NCI-H748 treated with DMSO at 0.1 percent for 48 hours (cell line): ENCODE results near the gene UNC5B.

Experiments
- DNase-seq: peaks from one replicate; lab custom pipeline; 2025; lab: John Stamatoyannopoulos, UW

UNC5B gene

GRCh38 chr10:71255550-71255807, 43.1 kb downstream of the UNC5B start:
- no peak for DNase-seq

DNA sequence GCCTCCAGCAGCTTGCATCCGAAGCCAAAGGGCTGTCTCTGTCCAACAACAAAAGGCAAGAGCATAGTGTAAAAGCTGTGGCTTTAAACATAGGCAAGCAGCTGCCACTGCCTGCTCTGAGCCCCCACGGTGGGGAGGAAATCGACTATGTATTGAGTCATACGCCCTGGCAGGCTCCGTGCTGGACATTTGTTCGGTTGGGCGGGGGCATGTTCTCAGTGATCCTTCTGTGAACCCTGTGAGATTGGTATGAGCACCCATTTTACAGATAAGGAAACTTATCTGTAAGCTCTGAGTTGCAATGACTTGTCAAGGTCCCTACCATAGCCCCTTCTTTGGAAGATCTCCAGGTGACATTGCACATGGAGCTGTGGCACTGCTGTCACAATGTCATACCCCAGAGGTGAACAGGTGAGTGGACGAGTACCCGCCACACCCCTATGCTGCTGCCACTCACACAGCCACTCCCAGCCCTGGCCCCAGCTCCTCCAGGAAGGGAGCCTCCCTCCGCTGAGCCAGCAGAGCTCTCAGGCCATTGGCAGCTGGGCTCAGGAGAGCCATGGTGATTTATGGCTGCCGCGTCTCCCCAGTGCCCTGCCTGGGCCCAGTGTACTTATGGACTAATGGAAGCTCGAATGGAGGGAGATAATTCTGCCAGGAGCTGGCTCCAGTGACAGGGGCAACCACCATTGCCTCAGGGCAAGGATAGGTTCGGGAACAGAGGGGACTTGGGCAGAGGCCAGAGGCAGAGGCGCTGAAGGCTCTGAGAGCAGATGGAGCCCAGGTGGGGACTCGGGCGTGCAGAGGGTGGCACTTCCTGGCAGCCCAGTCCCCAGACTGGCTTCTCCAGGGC, 43.7 kb downstream of the UNC5B start:
- no peak for DNase-seq

DNA sequence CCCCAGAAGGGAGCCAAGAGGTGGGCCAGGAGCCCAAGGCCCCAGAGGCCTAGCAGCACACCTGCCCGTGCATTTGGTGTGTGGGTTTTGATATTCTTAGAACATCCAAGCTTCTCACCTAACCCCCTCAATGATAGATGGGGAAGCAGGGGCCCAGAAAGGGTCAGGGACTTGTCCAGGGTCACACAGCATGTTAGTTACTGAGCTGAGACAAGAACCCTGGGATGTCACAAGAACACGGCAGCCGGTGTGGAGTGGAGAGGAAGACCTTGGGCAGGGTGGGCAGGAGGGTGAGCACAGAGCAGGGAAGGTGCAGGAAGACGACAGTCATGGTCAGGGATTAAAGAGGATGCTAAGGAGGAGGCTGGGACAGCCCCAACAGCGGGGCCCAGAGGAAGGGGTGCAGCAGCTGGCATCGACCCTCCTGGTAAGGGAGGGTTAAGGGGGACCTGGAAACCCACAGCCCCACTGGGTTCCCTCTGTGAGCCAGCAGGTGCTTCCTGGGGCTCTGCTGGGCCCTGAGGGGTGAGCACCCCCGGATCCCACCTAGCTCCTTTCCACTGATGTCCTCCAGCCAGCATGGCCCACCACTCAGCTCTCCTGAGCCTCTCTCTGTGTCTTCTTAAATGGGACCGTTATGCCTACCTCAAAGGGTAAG, 44.4 kb downstream of the UNC5B start:
- no peak for DNase-seq

DNA sequence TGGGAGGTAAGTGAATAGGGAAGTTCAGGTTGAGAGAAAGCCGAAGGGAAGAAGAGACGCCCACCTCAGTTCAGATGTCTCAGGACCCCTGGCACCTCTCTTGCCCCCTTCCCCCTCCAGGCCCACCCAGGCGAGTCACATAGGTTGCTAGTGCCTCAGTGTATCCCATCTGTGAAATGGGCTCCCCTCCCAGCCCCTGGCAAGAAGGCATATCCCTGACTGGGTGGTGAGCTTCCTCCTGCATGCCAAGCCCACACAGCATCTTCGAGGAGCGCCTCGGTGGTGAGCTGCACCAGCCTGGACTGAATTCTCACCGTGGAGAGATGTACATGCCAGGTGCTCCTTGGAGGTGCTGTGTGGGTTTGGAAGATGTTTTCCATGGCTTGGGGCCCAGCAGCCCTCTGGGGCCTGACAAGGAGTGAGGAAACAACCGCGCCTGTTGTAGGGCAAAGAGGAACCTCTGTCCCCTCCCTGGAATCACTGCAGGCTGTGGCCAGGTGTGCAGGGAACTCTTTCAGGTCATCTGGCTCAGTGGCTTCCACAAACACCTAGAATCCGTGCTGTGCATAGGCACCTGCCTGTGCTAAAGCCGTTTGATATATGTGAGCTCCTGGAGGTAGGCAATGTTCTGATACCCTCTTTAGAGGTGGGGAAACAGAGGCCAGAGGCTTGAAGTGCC, 45.1 kb downstream of the UNC5B start:
- DNase-seq = no peak

GRCh38 chr10:71258046-71258445, 45.7 kb downstream of the UNC5B start:
- DNase-seq = no peak

GRCh38 chr10:71258446-71259145, 46.2 kb downstream of the UNC5B start:
- DNase-seq = no peak

- no peak for DNase-seq
Observed at GRCh38 chr10:71259282-71259681, 46.9 kb downstream of the UNC5B start.

DNA sequence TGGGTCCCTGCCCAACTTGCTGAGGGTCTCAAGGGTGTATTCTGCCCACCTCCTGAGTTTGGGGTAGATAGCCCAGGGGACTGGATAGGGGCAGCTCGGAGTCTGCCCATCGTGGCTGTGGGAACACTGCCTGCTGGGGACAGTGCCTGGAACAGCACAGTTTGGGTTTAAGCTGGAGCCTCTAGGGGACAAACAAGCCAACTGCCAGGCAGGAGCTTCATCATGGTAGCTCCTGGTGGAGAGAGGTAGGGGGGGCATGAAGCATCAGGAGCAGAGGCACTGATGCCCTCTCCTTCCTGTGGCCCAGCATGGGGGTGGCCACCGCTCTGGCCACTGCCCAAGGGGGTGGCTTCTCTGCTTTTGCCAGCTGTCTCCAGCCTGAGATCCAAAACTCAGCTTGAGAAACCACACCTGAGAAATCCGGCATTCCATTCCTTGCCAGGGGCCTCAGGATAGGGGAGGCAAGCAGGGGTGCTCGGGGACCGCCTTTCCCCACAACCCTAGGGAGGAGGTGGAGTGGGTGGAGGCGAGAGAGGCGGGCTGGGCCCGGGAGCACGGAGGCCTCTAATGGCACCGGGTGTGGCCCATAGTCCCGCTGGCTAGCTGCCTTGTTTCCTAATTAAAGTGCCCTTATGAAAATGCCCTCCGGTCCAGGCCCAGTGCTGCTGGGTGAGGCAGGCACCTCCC, 47.6 kb downstream of the UNC5B start:
- no peak for DNase-seq

- no peak for DNase-seq
Observed at GRCh38 chr10:71260622-71261325, 48.4 kb downstream of the UNC5B start.

DNA sequence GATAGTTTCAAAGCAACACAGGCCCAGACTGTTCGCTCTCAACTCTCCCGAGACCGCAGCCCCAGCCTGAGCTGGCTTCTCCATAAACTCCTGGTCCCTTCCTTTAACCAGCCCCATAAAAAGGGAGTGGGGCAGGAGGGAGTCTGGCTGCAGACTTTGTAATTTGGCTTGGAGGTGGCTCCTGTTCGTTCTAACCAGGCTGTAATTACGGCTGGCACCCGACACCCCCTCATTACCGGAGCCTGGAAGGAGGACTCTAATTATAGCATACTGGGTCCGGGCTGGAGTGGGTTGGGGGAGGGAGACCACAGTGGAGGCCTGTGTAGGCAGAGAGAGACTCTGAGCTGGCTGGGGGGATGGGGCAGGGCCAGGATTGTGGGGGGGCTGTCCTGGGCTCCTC, 49.7 kb downstream of the UNC5B start:
- no peak for DNase-seq

DNA sequence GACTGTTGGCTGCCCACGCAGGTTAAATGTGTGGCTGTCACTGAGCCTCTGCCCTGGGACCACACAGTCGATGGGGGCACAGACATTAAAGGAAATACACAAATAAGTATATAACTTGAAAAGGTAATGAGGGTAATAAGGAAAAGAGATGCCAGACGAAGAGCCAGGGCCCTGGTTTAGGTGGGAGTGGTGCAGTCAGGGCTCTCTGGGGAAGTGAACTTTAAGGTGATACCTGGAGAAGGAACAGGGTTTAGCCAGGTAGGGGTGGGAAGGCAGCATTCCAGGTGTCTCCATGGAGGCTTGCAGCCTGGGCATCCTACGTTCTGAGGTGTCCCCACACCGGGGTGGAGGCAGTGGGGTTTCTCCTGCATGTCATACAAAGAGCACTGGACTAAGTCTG, 50.4 kb downstream of the UNC5B start:
- DNase-seq = no peak

GRCh38 chr10:71263376-71263775, 51.0 kb downstream of the UNC5B start:
- DNase-seq = no peak

GRCh38 chr10:71264345-71265200, 52.2 kb downstream of the UNC5B start:
- DNase-seq = no peak

DNA sequence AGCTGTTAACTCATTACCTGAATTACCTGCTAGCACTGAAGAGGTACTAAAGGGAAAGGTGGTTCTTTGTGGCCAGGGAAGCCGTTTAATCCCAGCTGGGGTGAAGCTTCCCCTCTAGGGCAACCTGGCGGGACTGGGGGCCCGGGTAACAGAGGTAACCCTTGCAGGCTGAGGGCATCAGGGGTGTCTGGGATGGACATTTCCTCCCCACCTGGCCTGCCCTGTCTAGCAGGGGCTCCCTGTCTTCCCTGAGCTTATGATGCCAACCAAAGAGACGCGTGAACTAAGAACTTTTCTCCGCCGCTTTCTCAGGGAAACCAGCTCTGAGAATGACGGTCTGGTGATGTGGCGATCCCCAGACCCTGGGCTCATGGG, 52.8 kb downstream of the UNC5B start:
- no peak for DNase-seq

GRCh38 chr10:71265618-71266146, 53.3 kb downstream of the UNC5B start:
- no peak for DNase-seq

DNA sequence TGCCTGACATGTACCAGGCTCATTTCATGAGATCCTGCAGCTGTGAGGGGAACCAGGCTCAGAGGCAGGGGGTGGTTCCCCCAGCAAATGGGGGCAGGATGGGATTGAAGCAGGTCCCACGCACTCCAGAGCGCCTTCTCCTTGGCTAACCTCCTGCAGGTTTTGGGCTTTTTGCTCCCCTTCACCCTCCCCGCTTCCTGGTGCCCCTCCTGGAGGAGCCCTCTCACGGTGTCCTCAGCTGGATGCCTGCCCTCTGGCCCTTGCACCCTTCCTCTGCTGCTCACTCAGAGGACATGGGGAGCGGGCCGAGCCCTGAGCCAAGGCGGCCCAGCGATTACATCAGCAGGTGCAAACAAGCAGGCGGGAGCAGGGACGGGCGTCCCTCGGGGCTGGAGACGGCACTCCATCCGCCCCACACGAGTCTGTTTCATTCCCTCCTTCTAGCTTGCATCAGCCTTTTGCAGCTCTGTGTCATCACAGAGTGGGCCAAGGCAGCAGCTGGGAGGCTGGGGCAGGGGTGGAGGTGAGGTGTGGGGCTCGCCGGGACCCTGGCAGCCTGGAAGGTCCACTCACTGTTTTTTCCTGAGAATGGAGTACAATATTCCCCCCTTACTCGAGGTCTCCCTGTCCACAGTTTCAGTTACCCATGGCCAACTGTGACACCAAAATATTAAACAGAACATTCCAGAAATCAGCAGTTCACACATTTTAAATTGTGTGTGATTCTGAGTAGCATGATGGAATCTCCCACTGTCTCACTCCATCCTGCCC, 54.0 kb downstream of the UNC5B start:
- DNase-seq = no peak

DNA sequence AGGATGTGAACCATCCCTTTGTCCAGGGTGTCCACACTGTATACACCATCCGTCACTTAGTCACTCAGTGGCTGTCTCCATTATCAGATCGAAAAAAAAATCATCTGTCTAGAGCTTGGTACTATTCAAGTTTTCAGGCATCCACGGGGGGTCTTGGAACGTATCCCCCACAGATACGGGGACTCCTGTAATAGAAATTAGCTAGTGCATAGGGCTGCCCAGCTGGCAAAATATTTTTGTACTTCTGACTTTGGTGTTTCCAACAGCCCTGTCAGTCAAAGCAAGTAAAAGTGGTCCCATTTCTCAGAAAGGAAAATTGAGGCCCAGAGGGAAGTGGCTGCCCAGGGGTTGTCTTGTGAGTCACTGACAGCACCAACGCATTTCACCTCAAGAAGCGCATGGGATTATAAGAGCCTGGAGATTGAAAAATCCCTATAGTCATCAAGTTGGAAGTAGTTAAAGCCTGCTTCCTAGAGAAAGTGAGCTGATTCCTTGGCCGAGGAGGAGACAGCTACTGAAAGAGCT, 54.6 kb downstream of the UNC5B start:
- DNase-seq = no peak

DNA sequence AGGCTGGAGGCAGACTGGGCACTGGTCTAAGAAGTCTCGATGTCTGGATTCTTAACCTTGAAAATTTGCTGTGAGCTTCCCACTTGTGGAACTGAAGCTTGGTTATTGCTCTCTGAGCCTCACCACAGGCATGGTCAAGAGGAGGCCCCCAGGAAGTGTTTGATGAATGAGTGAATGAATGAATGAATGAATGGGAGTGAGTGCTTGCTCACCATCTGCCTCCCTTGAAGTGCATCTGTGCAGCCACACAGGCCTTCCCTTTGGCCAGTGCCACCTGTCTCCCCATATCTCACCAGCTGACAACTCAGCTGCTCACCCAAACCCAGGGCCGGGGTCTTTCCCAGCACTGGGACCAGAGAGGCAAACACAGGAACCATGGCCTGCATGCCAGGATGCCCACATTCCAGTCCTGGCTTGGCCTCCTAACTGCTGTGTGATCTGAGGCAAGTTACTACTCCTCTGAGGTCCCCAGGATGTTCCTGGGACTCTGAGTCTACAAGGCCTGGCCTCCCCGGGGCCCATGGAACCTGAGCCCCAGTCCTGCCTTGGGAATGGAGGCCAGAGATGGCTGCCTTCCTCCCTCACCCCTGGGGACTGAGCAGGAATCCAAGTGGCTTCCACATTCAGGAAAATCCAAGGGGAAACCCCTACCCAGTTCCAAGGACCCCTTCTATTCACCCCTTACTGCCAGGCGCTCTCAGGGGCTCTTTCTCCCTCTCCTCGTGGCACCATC, 55.3 kb downstream of the UNC5B start:
- DNase-seq = no peak
